HL-60 (cell line): ENCODE measurements around the gene PACRG.

ENCODE experiments used
- CTCF ChIP-seq: IDR thresholded peaks from one replicate; pipeline ENCODE4 v1.5.1; 2011; ENCODE audit warnings: low read length, control low read depth, inconsistent platforms; ENCODE audit not compliant: insufficient read depth
- GABPA ChIP-seq: IDR thresholded peaks from 2 replicates; pipeline ENCODE4 v1.6.1; 2012; ENCODE audit warnings: low read depth
- SPI1 ChIP-seq: IDR thresholded peaks from 2 replicates; pipeline ENCODE4 v1.6.1; 2012; ENCODE audit warnings: low read depth, mild to moderate bottlenecking, borderline replicate concordance

DNA sequence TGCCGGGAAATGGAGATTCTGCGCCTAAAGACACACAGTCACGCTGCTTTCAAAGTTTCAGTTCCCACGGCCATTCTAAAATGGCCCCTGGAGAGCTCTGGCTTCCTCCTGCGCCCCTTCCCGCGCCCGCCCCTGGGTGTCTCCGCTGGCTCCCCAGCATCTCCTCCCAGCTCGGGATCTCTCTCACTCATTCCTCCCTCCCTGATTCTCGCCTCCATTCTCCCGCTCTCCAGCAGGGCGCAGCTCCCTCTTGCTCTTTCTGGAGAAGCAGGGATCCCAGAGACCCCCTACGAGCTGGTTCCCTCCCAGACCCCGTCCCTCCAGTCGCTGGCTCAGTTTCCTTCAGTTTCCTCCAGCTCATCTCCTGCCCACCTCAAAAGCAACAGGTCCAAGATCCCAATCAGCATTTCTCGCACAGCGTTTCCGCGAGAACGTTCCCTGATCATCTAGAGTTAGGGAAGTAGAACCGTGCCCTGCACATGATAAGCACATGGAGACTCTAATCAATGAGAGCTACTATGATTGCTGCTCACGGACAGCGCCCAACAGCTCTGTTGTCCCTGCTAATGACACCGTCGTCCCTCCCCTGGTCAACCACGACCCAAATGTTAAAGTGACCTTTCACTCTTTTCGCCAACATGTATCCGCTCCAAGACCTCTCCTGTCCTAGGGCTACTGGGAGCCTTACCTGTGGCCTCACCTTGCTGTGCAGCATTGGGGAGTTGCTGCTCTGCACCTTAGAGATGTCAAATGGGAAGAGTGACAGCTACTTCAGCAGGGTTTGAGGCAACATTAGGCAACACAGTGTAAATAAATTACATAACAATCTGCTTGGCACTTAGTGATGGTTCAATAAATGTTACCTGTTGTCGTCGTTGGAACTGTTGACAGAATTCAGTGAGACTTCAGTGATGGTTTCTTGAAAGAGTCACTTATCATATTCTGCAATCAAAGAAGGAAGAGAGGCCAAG is 468.2 kb downstream of the PACRG start:
- TF ChIP-seq CTCF, result no peak
- no peak for TF ChIP-seq SPI1
- no peak for TF ChIP-seq GABPA
